H9 (cell line): ENCODE measurements around the gene ZRANB3. TPM values are rescaled to one million over a fixed set of nuclear protein-coding genes. Genes with fewer than 3 reads are reported as not detected.

Experiments used
- DNase-seq: peaks from one replicate; pipeline ENCODE4 v3.0.0-alpha.2; 2017
- H2AFZ ChIP-seq: one replicate; pipeline ENCODE4 v1.6.1; 2013; ENCODE audit warnings: mild to moderate bottlenecking, low read length, control low read depth, moderate library complexity
- H2AK5ac ChIP-seq: 2 replicates; pipeline ENCODE4 v1.6.1; 2013; ENCODE audit warnings: low read length, control low read depth, mixed read lengths; ENCODE audit not compliant: insufficient read length
- H2BK120ac ChIP-seq: one replicate; pipeline ENCODE4 v1.6.1; 2013; ENCODE audit warnings: low read depth, mild to moderate bottlenecking, low read length, control low read depth, inconsistent platforms; ENCODE audit not compliant: poor library complexity, severe bottlenecking
- H2BK12ac ChIP-seq: 2 replicates; pipeline ENCODE4 v1.6.1; 2013; ENCODE audit warnings: low read length, control low read depth, mixed read lengths, low read depth; ENCODE audit not compliant: insufficient read length
- H2BK15ac ChIP-seq: 2 replicates; pipeline ENCODE4 v1.6.1; 2013; ENCODE audit warnings: low read depth, low read length, control low read depth
- H2BK20ac ChIP-seq: one replicate; pipeline ENCODE4 v1.6.1; 2013; ENCODE audit warnings: low read depth, mild to moderate bottlenecking, low read length, control low read depth, inconsistent platforms; ENCODE audit not compliant: poor library complexity, severe bottlenecking
- H2BK5ac ChIP-seq: 2 replicates; pipeline ENCODE4 v1.6.1; 2013; ENCODE audit warnings: low read length, control low read depth, mixed read lengths; ENCODE audit not compliant: insufficient read length
- H3K14ac ChIP-seq: 2 replicates; pipeline ENCODE4 v1.6.1; 2013; ENCODE audit warnings: low read length, control low read depth; ENCODE audit not compliant: insufficient read depth
- H3K18ac ChIP-seq: 2 replicates; pipeline ENCODE4 v1.6.1; 2013; ENCODE audit warnings: low read depth, mild to moderate bottlenecking, mixed read lengths, low read length, control low read depth; ENCODE audit not compliant: insufficient read length
- H3K23ac ChIP-seq: 2 replicates; pipeline ENCODE4 v1.6.1; 2013; ENCODE audit warnings: low read length, control low read depth, mixed read lengths, low read depth; ENCODE audit not compliant: insufficient read length
- H3K23me2 ChIP-seq: 2 replicates; pipeline ENCODE4 v1.6.1; 2013; ENCODE audit warnings: low read depth, mild to moderate bottlenecking, mixed read lengths, low read length, control low read depth; ENCODE audit not compliant: insufficient read length, poor library complexity, severe bottlenecking
- H3K27ac ChIP-seq: 2 replicates; pipeline ENCODE4 v1.5.1; 2013; ENCODE audit warnings: low read length, control low read depth, mixed read lengths, low read depth; ENCODE audit not compliant: insufficient read length
- H3K27me3 ChIP-seq: 2 replicates; pipeline ENCODE4 v1.6.1; 2013; ENCODE audit warnings: low read length, control low read depth, inconsistent platforms; ENCODE audit not compliant: insufficient read depth
- H3K4ac ChIP-seq: 2 replicates; pipeline ENCODE4 v1.6.1; 2013; ENCODE audit warnings: low read depth, mild to moderate bottlenecking, control low read depth, inconsistent platforms, low read length, moderate library complexity
- H3K4me1 ChIP-seq: 2 replicates; pipeline ENCODE4 v1.6.1; 2013; ENCODE audit warnings: low read length, control low read depth, inconsistent platforms; ENCODE audit not compliant: insufficient read depth
- H3K4me2 ChIP-seq: 2 replicates; pipeline ENCODE4 v1.6.1; 2013; ENCODE audit warnings: low read length, control low read depth, mixed read lengths; ENCODE audit not compliant: insufficient read length, insufficient read depth
- H3K56ac ChIP-seq: 2 replicates; pipeline ENCODE4 v1.6.1; 2013; ENCODE audit warnings: low read depth, mild to moderate bottlenecking, mixed read lengths, low read length, control low read depth; ENCODE audit not compliant: insufficient read length
- H3K79me1 ChIP-seq: 2 replicates; pipeline ENCODE4 v1.6.1; 2013; ENCODE audit warnings: low read depth, mild to moderate bottlenecking, moderate library complexity, low read length, control low read depth, inconsistent platforms; ENCODE audit not compliant: insufficient read depth, poor library complexity, severe bottlenecking
- H3K79me2 ChIP-seq: 2 replicates; pipeline ENCODE4 v1.6.1; 2013; ENCODE audit warnings: low read length, control low read depth, inconsistent platforms; ENCODE audit not compliant: insufficient read depth
- H3K9ac ChIP-seq: 2 replicates; pipeline ENCODE4 v1.6.1; 2013; ENCODE audit warnings: low read length, control low read depth, mixed read lengths; ENCODE audit not compliant: insufficient read length; ENCODE audit errors: extremely low read depth
- H3K9me3 ChIP-seq: one replicate; pipeline ENCODE4 v1.6.1; 2013; ENCODE audit warnings: low read depth, low read length, inconsistent platforms; ENCODE audit not compliant: control insufficient read depth
- H3T11ph ChIP-seq: one replicate; pipeline ENCODE4 v1.6.1; 2013; ENCODE audit warnings: mild to moderate bottlenecking, low read length, control low read depth, inconsistent platforms
- H4K20me1 ChIP-seq: one replicate; pipeline ENCODE4 v1.6.1; 2013; ENCODE audit not compliant: control insufficient read depth, insufficient read length, insufficient read depth
- H4K5ac ChIP-seq: 2 replicates; pipeline ENCODE4 v1.6.1; 2013; ENCODE audit warnings: low read depth, mild to moderate bottlenecking, mixed read lengths, low read length, control low read depth; ENCODE audit not compliant: insufficient read length
- H4K8ac ChIP-seq: replicated peaks from 2 replicates; pipeline ENCODE4 v1.6.1; 2013; ENCODE audit warnings: low read length, control low read depth, mixed read lengths, low read depth; ENCODE audit not compliant: insufficient read length
- H4K91ac ChIP-seq: 2 replicates; pipeline ENCODE4 v1.6.1; 2013; ENCODE audit warnings: low read depth, mild to moderate bottlenecking, moderate library complexity, mixed read lengths, low read length, control low read depth; ENCODE audit not compliant: insufficient read length
- H3K27ac Mint-ChIP-seq, 3 experiments: 2 replicates in 2 of 3; 3 replicates in 1 of 3; pipeline ENCODE4 v1.8.0; 2020 to 2021; ENCODE audit warnings: mixed read lengths in 3 of 3, mild to moderate bottlenecking in 1 of 3, moderate library complexity in 1 of 3
- H3K27me3 Mint-ChIP-seq: 2 replicates; pipeline ENCODE4 v1.8.0; 2021; ENCODE audit warnings: low read depth, mild to moderate bottlenecking, moderate library complexity, mixed read lengths
- H3K36me3 Mint-ChIP-seq, 3 experiments: 2 replicates in 2 of 3; 3 replicates in 1 of 3; pipeline ENCODE4 v1.8.0; 2020 to 2021; ENCODE audit warnings: low read depth in 3 of 3, mixed read lengths in 3 of 3; ENCODE audit not compliant: insufficient read depth in 1 of 3
- H3K4me1 Mint-ChIP-seq, 2 experiments: 2 replicates each; pipeline ENCODE4 v1.8.0; 2020; ENCODE audit warnings: mixed read lengths in 2 of 2
- H3K4me3 Mint-ChIP-seq, 2 experiments: 2 replicates in 1 of 2; 3 replicates in 1 of 2; pipeline ENCODE4 v1.8.0; 2020 to 2021; ENCODE audit warnings: mild to moderate bottlenecking in 2 of 2, mixed read lengths in 2 of 2, moderate library complexity in 1 of 2
- H3K9me3 Mint-ChIP-seq, 2 experiments: 2 replicates in 1 of 2; 3 replicates in 1 of 2; pipeline ENCODE4 v1.8.0; 2020; ENCODE audit warnings: mild to moderate bottlenecking in 2 of 2, mixed read lengths in 2 of 2, moderate library complexity in 1 of 2
- CTCF ChIP-seq: fragments of 200-600 bp; sonication (generic); conservative IDR thresholded peaks from 3 replicates; pipeline ENCODE4 v1.8.0; 2021; ENCODE audit warnings: antibody characterized with exemption, mild to moderate bottlenecking
- WGBS: extraction: QIAGEN DNeasy Blood & Tissue Kit; methylation state at CpG from one replicate; pipeline ENCODE4 v1.1.7; 2013; ENCODE audit warnings: missing lambda C conversion rate, low lambda C conversion rate, mixed read lengths; ENCODE audit not compliant: insufficient read length; ENCODE audit errors: extremely low coverage; 5-methylcytosine and 5-hydroxymethylcytosine counted together
- total RNA-seq: library from RNA; stranded (reverse); gene quantifications from 2 replicates; pipeline ENCODE4 v1.2.1, GENCODE V29; 2021

Gene ZRANB3
- total RNA-seq, 1 experiment from 2014 or later: 16.7 TPM

GRCh38 chr2:135144343-135144742, 386.7 kb downstream of the ZRANB3 start:
- Histone ChIP-seq H3K4me1 (no peaks in the 10 kb centered on the region), H4K5ac (no peak overlapping the region), H2AK5ac (no peak overlapping the region), H3K4ac (no peak overlapping the region), H2BK15ac (no peak overlapping the region), H3K27me3 (no peaks in the 10 kb centered on the region), H3K23ac (no peak overlapping the region), H2BK5ac (no peak overlapping the region), H3K4me2 (no peak overlapping the region), H3K56ac (no peak overlapping the region), H2BK120ac (no peak overlapping the region), H4K8ac (no peak overlapping the region), H3T11ph (no peak overlapping the region), H3K23me2 (no peaks in the 10 kb centered on the region), H2BK12ac (no peak overlapping the region), H2AFZ (no peak overlapping the region), H3K14ac (no peak overlapping the region), H3K18ac (no peak overlapping the region), H4K20me1 (no peaks in the 10 kb centered on the region), H3K9me3 (no peaks in the 10 kb centered on the region), H3K9ac (no peak overlapping the region), H4K91ac (no peak overlapping the region), H2BK20ac (no peak overlapping the region), H3K27ac (no peak overlapping the region), H3K79me2 (no peaks in the 10 kb centered on the region; the same call in 1 of the 2 replicates), H3K79me1 (no peaks in the 10 kb centered on the region)
- TF ChIP-seq CTCF: no peak
- no peaks in the 10 kb centered on the region for H3K27me3 Mint-ChIP-seq
- peaks cover 35 to 50% (median 49%) of the 10 kb centered on the region in 3 experiments for H3K36me3 Mint-ChIP-seq
- H3K4me3 Mint-ChIP-seq: no peak overlapping the region
- peaks cover 0 to 6% of the 10 kb centered on the region in 2 experiments; a peak in 2 of 4 replicates for H3K4me1 Mint-ChIP-seq
- no CpG with 5 or more reads among the region's 2 CpGs for WGBS
- DNase-seq: no peak
- H3K9me3 Mint-ChIP-seq: peaks cover 20 to 22% of the 10 kb centered on the region in 2 experiments
- 0 out of 7 replicates have a peak overlapping the region, but pooled peaks of 1 of the 3 experiments have one; percentile 37 for H3K27ac Mint-ChIP-seq
